HEK293 (cell line): ENCODE measurements around the gene UBR4.

Experiments used
- CTCF ChIA-PET: fragments of 350-600 bp; formaldehyde crosslinking; extraction: SDS; loops from one replicate; lab custom pipeline; 2021; ENCODE audit warnings: antibody characterized with exemption; lab: Yijun Ruan, JAX
- POLR2A ChIA-PET: fragments of 300-600 bp; formaldehyde crosslinking; extraction: SDS; loops from one replicate; lab custom pipeline; 2020; ENCODE audit warnings: antibody characterized with exemption, inconsistent platforms; lab: Yijun Ruan, JAX
- H3K27ac ChIP-seq: fragments of 200-500 bp; sonication (Bioruptor generic); 2 replicates; pipeline ENCODE4 v1.5.1; 2014; ENCODE audit warnings: low read depth, low read length, control low read depth, inconsistent platforms; ENCODE audit errors: extremely low read depth
- H3K36me3 ChIP-seq, 2 experiments: fragments of 200-500 bp in 1 of 2; sonication (Bioruptor generic) in 1 of 2; 1 replicate in 1 of 2; 2 replicates in 1 of 2; pipeline ENCODE4 v1.5.1; 2014 to 2017; ENCODE audit warnings: inconsistent platforms in 2 of 2, low read length in 2 of 2; ENCODE audit not compliant: control insufficient read depth in 2 of 2, insufficient read depth in 1 of 2
- H3K4me1 ChIP-seq: fragments of 200-500 bp; sonication (Bioruptor generic); 2 replicates; pipeline ENCODE4 v1.5.1; 2014; ENCODE audit warnings: mild to moderate bottlenecking, low read length, inconsistent platforms; ENCODE audit not compliant: control insufficient read depth, insufficient read depth
- H3K4me3 ChIP-seq: 2 replicates; pipeline ENCODE4 v1.5.1; 2011; ENCODE audit warnings: low read depth, mild to moderate bottlenecking, control low read depth, low read length, moderate library complexity
- H3K9me3 ChIP-seq: fragments of 200-500 bp; sonication (Bioruptor generic); 2 replicates; pipeline ENCODE4 v1.5.1; 2014; ENCODE audit warnings: low read depth, low read length, inconsistent platforms; ENCODE audit not compliant: control insufficient read depth, insufficient read depth
- HOXD13 ChIP-seq: sonication (generic); formaldehyde crosslinking; IDR thresholded peaks from 2 replicates; pipeline ENCODE4 v1.8.0; 2022; ENCODE audit warnings: missing genetic modification reagents, borderline replicate concordance
- KLF1 ChIP-seq: fragments of 450-650 bp; formaldehyde crosslinking; IDR thresholded peaks from 2 replicates; pipeline ENCODE4 v1.5.1; 2016; ENCODE audit warnings: missing biosample characterization, missing genetic modification characterization
- OVOL3 ChIP-seq: fragments of 450-650 bp; formaldehyde crosslinking; IDR thresholded peaks from 2 replicates; pipeline ENCODE4 v1.5.1; 2016; ENCODE audit warnings: missing biosample characterization, missing genetic modification characterization
- WT1 ChIP-seq: fragments of 450-650 bp; formaldehyde crosslinking; IDR thresholded peaks from 2 replicates; pipeline ENCODE4 v1.5.1; 2016; ENCODE audit warnings: missing biosample characterization, missing genetic modification characterization
- ZBTB17 ChIP-seq: fragments of 450-650 bp; formaldehyde crosslinking; IDR thresholded peaks from 2 replicates; pipeline ENCODE4 v1.5.1; 2016; ENCODE audit warnings: missing biosample characterization, missing genetic modification characterization
- ZBTB49 ChIP-seq: fragments of 450-650 bp; formaldehyde crosslinking; IDR thresholded peaks from 2 replicates; pipeline ENCODE4 v1.5.1; 2016; ENCODE audit warnings: missing biosample characterization, missing genetic modification characterization, low read depth
- ZFHX2 ChIP-seq: fragments of 450-650 bp; formaldehyde crosslinking; conservative IDR thresholded peaks from 2 replicates; pipeline ENCODE4 v1.5.1; 2016; ENCODE audit warnings: missing biosample characterization, missing genetic modification characterization
- ZNF214 ChIP-seq: fragments of 450-650 bp; formaldehyde crosslinking; IDR thresholded peaks from 2 replicates; pipeline ENCODE4 v1.5.1; 2017; ENCODE audit warnings: missing biosample characterization, mild to moderate bottlenecking, missing genetic modification characterization, borderline replicate concordance
- ZNF37A ChIP-seq: fragments of 450-650 bp; IDR thresholded peaks from 2 replicates; pipeline ENCODE4 v1.5.1; 2018; ENCODE audit warnings: missing biosample characterization, missing genetic modification characterization
- ZNF423 ChIP-seq: fragments of 450-650 bp; formaldehyde crosslinking; IDR thresholded peaks from 2 replicates; pipeline ENCODE4 v1.5.1; 2016; ENCODE audit warnings: missing biosample characterization, missing genetic modification characterization
- ZNF48 ChIP-seq: fragments of 450-650 bp; formaldehyde crosslinking; IDR thresholded peaks from 2 replicates; pipeline ENCODE4 v1.5.1; 2016; ENCODE audit warnings: missing biosample characterization, missing genetic modification characterization
- ZNF624 ChIP-seq: fragments of 450-650 bp; formaldehyde crosslinking; IDR thresholded peaks from 2 replicates; pipeline ENCODE4 v1.5.1; 2017; ENCODE audit warnings: missing biosample characterization, missing genetic modification characterization
- ZNF629 ChIP-seq: fragments of 450-650 bp; formaldehyde crosslinking; IDR thresholded peaks from 2 replicates; pipeline ENCODE4 v1.5.1; 2017; ENCODE audit warnings: missing biosample characterization, missing genetic modification characterization
- ZNF654 ChIP-seq: fragments of 450-650 bp; formaldehyde crosslinking; IDR thresholded peaks from 2 replicates; pipeline ENCODE4 v1.5.1; 2016; ENCODE audit warnings: low read depth, missing biosample characterization, missing genetic modification characterization
- ZNF664 ChIP-seq: fragments of 450-650 bp; formaldehyde crosslinking; IDR thresholded peaks from 2 replicates; pipeline ENCODE4 v1.5.1; 2016; ENCODE audit warnings: missing biosample characterization, missing genetic modification characterization
- ZNF692 ChIP-seq: fragments of 450-650 bp; formaldehyde crosslinking; IDR thresholded peaks from 2 replicates; pipeline ENCODE4 v1.5.1; 2016; ENCODE audit warnings: missing biosample characterization, missing genetic modification characterization
- ZNF837 ChIP-seq: fragments of 450-650 bp; formaldehyde crosslinking; IDR thresholded peaks from 2 replicates; pipeline ENCODE4 v1.5.1; 2016; ENCODE audit warnings: missing biosample characterization, missing genetic modification characterization
- TF ChIP-seq, protein P1 (sequence below): fragments of 450-650 bp; formaldehyde crosslinking; IDR thresholded peaks from 2 replicates; pipeline ENCODE4 v1.5.1; 2016; ENCODE audit warnings: missing biosample characterization, missing genetic modification characterization
- TF ChIP-seq, protein P2 (sequence below): fragments of 450-650 bp; formaldehyde crosslinking; IDR thresholded peaks from 2 replicates; pipeline ENCODE4 v1.5.1; 2016; ENCODE audit warnings: missing biosample characterization, missing genetic modification characterization, borderline replicate concordance

Gene UBR4

GRCh38 chr1:19081218-19081893 lies 128.7 kb downstream of the UBR4 start:
- CTCF ChIA-PET, result interaction anchor here (0.7 to 2.2 kb wide), 2 partner anchors 12 to 174 kb away, joined by 5 to 6 read pairs; no protein-coding TSS in a partner anchor
- peaks cover 15 to 99% of the 10 kb centered on the region in 2 experiments for H3K36me3 ChIP-seq
- no peak overlapping the region for H3K4me3 ChIP-seq
- POLR2A ChIA-PET, result no interaction called here
- TF ChIP-seq ZBTB17 (tag by site-specific recombination), result no peak
- peak; percentile 60; the same call in 1 of the 2 replicates for TF ChIP-seq WT1
- peak; percentile 93 for TF ChIP-seq KLF1
- TF ChIP-seq ZNF837 (tag by site-specific recombination), result no peak
- TF ChIP-seq ZFHX2, result no peak
- TF ChIP-seq OVOL3 (tag by site-specific recombination), result no peak
- TF ChIP-seq, protein P1, sequence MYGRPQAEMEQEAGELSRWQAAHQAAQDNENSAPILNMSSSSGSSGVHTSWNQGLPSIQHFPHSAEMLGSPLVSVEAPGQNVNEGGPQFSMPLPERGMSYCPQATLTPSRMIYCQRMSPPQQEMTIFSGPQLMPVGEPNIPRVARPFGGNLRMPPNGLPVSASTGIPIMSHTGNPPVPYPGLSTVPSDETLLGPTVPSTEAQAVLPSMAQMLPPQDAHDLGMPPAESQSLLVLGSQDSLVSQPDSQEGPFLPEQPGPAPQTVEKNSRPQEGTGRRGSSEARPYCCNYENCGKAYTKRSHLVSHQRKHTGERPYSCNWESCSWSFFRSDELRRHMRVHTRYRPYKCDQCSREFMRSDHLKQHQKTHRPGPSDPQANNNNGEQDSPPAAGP (tag by site-specific recombination), result peak; percentile 82
- no peak overlapping the region for H3K27ac ChIP-seq
- no peaks in the 10 kb centered on the region for H3K4me1 ChIP-seq
- H3K9me3 ChIP-seq, result no peaks in the 10 kb centered on the region

DNA sequence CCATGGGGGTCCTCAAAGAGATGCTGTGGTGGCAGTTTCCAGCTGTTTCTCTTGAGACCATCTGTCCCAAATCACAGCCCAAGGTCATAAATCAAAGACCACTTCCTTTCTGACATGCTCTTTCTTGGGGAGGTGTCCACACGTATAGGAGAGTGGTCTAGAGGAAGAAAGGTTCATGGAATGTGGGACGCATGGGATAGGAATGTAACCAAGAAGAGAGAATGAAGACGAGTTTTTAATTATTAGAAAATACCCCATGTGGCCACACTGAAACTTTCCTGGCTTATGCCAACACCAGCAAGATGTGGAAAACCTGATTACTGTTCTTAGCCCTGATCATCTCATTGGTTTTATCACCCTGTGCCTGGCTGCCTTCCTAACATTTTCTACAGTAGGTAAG lies 129.3 kb downstream of the UBR4 start:
- no peaks in the 10 kb centered on the region for H3K4me1 ChIP-seq
- ChIA-PET POLR2A (no interaction called here), CTCF (interaction anchor here (0.7 to 2.2 kb wide), 3 partner anchors 12 to 174 kb away, joined by 4 to 6 read pairs (median 5); no protein-coding TSS in a partner anchor)
- TF ChIP-seq HOXD13 (CRISPR knock-in tag) (no peak), ZNF629 (tag by site-specific recombination) (no peak), ZNF664 (tag by site-specific recombination) (no peak), ZNF37A (tag by site-specific recombination) (no peak)
- peaks cover 20 to 100% of the 10 kb centered on the region in 2 experiments for H3K36me3 ChIP-seq
- H3K4me3 ChIP-seq, result no peak overlapping the region
- H3K9me3 ChIP-seq, result no peaks in the 10 kb centered on the region
- no peak overlapping the region for H3K27ac ChIP-seq

DNA sequence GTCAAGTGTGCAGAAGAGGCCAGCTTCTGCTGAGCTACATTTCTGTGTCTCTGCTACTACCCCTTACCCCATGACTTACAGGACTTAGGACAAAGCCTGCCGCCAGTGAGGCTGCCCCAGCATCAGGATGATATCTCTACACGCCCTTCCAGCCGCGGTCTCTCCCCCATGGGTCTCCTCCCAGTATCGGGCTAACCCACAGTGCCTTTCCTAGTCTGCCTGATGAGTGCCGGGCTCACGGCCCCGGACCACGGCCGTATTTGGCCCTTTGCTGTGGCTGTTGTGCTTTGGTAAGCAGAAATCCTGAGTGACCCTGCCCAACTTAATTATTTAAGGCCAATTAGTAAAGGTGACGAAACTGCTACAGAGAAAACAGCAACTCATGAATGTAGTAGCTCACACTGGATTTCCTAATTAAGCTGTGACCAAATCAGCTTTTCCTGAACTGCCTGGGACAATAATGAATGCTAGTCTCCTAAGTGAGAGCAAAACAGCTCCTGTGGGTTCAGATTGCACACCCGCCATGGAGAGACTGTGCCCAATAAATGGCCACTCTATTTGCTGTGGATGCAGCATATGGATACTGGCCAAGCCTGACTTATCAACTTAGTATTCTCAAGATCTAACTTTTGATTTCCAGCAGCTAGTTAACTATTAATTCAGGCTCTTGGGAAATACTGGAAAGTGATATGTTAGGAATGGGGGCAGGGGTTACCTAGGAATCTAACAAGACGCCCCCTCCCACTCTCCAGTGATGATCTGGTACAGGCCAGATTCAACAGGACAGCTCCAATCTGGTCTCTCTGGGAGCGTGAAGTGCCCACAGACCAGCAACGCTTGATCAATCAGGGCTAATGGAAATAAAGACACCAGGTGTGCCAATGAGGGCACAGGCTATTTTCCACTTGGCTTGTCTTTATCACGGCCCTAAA lies 130.3 kb downstream of the UBR4 start:
- Histone ChIP-seq H3K9me3 (no peaks in the 10 kb centered on the region), H3K36me3 (peaks cover 24 to 100% of the 10 kb centered on the region in 2 experiments), H3K4me3 (no peak overlapping the region), H3K4me1 (no peaks in the 10 kb centered on the region), H3K27ac (no peak overlapping the region)
- POLR2A ChIA-PET, result no interaction called here
- CTCF ChIA-PET, result interaction anchor here (0.9 to 1.3 kb wide), 3 partner anchors 165 to 172 kb away, joined by 3 to 4 read pairs (median 3); no protein-coding TSS in a partner anchor
- TF ChIP-seq, protein P2, sequence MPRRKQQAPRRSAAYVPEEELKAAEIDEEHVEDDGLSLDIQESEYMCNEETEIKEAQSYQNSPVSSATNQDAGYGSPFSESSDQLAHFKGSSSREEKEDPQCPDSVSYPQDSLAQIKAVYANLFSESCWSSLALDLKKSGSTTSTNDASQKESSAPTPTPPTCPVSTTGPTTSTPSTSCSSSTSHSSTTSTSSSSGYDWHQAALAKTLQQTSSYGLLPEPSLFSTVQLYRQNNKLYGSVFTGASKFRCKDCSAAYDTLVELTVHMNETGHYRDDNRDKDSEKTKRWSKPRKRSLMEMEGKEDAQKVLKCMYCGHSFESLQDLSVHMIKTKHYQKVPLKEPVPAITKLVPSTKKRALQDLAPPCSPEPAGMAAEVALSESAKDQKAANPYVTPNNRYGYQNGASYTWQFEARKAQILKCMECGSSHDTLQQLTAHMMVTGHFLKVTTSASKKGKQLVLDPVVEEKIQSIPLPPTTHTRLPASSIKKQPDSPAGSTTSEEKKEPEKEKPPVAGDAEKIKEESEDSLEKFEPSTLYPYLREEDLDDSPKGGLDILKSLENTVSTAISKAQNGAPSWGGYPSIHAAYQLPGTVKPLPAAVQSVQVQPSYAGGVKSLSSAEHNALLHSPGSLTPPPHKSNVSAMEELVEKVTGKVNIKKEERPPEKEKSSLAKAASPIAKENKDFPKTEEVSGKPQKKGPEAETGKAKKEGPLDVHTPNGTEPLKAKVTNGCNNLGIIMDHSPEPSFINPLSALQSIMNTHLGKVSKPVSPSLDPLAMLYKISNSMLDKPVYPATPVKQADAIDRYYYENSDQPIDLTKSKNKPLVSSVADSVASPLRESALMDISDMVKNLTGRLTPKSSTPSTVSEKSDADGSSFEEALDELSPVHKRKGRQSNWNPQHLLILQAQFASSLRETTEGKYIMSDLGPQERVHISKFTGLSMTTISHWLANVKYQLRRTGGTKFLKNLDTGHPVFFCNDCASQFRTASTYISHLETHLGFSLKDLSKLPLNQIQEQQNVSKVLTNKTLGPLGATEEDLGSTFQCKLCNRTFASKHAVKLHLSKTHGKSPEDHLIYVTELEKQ (tag by site-specific recombination), result no peak
- TF ChIP-seq ZNF654 (tag by site-specific recombination) (no peak), ZNF423 (no peak), ZBTB49 (no peak), ZNF624 (tag by site-specific recombination) (no peak), ZNF214 (tag by site-specific recombination) (no peak), ZNF692 (tag by site-specific recombination) (no peak), ZNF48 (tag by site-specific recombination) (no peak)
